GM10266 (cell line): ENCODE results near the gene FNDC1.

Experiments
- DNase-seq: peaks from one replicate; pipeline ENCODE4 v3.0.0; 2012; ENCODE audit errors: extremely low spot score
- TF ChIP-seq, protein P1 (sequence below): IDR thresholded peaks from 2 replicates; pipeline ENCODE4 v1.5.1; 2012; ENCODE audit warnings: mild to moderate bottlenecking, low read depth; ENCODE audit not compliant: control insufficient read depth, insufficient read depth; ENCODE audit errors: missing control alignments

FNDC1 gene

DNA sequence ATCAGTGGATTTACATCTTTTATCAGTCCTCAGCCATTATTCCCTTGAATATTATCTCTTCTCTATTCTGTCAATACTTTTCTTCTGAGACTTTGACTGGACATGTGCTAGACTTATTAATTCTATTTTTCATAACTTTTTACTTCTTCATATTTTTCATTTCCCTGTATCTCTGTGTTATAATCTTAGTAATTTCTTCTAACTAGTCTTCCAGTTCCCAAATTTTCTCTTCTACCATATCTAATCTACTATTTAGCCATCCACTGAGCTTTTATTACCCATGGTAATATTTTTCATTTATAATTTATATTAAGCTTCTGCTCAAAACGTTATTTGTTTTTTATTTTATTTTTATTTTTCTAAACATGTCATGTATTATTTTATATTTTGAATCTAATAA lies 13.1 kb upstream of the FNDC1 start:
- no peak for DNase-seq
- TF ChIP-seq, protein P1, sequence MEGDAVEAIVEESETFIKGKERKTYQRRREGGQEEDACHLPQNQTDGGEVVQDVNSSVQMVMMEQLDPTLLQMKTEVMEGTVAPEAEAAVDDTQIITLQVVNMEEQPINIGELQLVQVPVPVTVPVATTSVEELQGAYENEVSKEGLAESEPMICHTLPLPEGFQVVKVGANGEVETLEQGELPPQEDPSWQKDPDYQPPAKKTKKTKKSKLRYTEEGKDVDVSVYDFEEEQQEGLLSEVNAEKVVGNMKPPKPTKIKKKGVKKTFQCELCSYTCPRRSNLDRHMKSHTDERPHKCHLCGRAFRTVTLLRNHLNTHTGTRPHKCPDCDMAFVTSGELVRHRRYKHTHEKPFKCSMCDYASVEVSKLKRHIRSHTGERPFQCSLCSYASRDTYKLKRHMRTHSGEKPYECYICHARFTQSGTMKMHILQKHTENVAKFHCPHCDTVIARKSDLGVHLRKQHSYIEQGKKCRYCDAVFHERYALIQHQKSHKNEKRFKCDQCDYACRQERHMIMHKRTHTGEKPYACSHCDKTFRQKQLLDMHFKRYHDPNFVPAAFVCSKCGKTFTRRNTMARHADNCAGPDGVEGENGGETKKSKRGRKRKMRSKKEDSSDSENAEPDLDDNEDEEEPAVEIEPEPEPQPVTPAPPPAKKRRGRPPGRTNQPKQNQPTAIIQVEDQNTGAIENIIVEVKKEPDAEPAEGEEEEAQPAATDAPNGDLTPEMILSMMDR = no peak

DNA sequence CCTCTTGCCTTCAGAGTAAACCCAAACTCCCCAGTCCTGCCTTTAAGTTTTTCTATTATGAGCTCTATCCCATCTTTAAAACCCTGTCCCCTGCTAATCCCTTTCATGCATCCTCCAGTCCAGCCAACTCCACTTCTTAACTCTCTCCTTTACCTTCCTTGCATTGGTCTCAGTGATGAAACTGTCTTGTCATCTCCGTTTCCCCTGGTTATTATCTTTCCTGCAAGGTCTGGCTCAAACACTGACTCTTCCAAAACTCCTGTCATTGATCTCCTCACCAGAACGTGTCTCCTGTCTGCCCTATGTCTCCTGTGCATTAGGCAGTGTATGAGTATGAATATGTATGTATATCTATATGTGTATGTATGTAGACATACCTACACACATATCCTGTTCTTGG lies 11.8 kb upstream of the FNDC1 start:
- TF ChIP-seq, protein P1 = no peak
- DNase-seq = no peak

DNA sequence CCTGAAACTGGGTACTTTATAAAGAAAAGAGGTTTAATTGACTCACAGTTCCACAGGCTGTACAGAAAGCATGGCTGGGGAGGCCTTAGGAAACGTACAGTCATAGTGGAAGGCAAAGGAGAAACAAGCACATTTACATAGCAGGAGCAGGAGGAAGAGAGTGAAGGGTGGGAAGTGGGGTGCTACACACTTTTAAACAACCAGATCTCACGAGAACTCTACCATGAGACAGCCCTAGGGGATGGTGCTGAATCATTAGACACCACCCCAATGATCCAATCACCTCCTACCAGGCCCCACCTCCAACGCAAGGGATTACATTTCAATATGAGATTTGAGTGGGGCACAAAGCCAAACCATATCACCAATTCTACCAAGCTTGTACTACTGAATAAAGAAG lies 7.4 kb upstream of the FNDC1 start:
- TF ChIP-seq, protein P1 = no peak
- no peak for DNase-seq

DNA sequence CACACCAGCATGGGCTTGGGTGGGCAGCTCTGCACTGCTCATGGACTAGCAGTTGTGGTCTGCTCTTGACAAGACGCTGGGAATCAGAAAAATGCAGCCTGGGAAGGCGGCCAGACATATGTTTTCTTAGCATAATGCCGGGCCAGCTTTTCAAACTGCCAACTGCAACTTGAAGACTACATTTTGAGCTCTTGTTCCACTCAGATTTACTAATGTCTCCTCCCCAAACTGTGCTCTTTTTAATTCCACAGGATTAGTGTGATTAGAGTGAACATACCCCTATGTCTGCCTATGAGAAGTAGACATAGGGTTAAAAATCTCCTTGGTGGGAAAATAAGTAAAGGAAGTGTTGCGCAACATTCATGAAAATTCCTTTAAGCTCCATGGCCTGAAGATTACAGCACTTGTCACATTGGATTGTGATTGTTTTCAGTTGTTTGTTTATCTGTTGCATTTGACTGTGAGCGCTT lies 5.3 kb upstream of the FNDC1 start:
- no peak for DNase-seq
- TF ChIP-seq, protein P1 = no peak

DNA sequence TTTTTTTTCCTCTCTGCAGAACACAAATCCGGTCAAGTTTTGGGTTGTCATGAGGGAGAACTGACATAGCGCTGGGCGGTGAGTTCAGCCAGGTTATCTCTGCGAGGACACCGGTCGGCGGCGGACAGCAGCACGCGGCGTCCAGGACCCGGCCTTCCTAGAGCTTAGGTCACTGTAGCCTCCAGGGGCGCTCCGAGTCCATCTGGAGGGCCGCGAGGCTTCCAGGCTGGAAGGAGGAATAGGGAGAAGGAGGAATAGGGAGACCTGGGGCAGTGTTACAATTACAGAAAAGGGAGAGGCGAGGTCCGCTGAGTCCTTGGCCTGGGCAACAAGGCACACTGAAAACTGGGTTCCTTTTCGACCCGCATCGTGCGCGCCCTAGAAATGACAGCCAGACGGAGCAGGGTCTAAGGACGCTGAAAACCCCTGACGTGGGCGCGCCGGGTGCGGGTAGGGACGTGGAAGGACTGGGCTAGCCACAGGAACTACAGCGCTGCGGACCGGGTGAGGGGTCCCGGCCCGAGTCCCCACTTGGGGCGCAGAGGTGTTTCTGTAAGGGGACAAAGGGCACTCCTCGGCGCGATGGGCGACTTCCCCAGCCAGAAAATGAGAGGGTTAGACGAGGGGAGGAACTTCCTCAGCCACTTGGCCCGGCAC lies 536 bp upstream of the FNDC1 start:
- DNase-seq = no peak
- TF ChIP-seq, protein P1 = no peak

DNA sequence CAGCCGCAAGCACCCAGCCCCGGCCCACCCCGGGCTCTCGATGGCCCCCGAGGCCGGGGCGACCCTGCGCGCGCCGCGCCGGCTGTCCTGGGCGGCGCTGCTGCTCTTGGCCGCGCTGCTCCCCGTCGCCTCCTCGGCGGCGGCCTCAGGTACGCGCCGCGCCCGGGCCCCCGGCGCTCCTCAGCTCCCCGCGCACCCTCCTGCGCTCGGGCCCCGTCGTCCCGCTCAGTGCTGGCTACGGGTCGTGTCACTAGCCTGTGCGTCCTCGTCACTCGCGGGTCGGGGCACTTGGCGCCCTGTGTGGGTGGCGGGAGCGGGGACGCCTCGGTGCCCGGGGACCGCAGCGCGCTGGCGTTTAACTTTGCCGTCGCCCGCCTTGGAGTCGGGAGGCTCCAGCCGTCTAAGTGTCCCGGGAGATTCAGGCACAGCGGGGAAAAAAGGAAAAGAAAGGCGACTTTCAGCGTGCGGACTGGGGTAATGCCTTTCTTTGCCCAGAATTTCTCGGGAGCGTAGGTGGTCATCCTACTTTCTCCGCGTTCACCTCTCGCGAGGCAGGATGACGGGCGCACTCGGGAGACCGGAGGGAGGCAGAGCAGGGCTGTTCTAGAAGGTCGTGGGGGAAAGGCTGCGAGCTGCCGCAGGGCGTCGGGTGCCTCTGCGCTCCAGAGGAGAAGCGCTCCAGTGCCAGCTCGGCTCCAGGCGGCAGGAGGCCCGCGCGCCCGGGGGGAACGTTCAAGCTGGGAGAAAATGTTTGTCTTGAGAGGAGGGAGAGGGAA lies 545 bp downstream of the FNDC1 start:
- TF ChIP-seq, protein P1 = no peak
- DNase-seq = peak; percentile 33

DNA sequence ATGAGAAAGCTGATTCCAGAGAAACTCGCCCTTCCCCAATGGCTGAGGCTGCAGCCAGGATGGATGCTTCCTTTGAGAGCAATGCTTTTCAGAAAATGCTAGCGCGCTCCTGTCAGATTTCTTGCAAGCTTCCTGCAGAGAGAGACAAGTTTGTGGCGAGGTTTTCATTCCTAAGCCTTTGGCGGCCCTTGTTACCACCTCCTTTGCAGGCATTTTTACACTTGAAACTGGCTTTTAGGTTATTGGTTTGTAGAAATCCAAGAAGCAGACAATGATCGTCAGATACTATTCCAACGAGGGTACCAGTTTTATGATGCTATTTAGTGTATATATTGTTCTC lies 1.1 kb downstream of the FNDC1 start:
- DNase-seq = no peak
- TF ChIP-seq, protein P1 = no peak
